Stimulated activated CD8-positive, alpha-beta memory T cell treated with anti-CD3 and anti-CD28 coated beads, Interleukin-4, amount 100 ng/mL, for 48 hours (primary cell): ENCODE measurements around the gene CCAR1.
"Not testable (repeated sequence)": the region's sequence is repeated elsewhere in the genome, so short reads cannot be mapped to it uniquely, and the experiment has no call there.

Experiments used
- DNase-seq: peaks from one replicate; pipeline ENCODE4 v3.0.0-alpha.2; 2020

CCAR1 gene

DNA sequence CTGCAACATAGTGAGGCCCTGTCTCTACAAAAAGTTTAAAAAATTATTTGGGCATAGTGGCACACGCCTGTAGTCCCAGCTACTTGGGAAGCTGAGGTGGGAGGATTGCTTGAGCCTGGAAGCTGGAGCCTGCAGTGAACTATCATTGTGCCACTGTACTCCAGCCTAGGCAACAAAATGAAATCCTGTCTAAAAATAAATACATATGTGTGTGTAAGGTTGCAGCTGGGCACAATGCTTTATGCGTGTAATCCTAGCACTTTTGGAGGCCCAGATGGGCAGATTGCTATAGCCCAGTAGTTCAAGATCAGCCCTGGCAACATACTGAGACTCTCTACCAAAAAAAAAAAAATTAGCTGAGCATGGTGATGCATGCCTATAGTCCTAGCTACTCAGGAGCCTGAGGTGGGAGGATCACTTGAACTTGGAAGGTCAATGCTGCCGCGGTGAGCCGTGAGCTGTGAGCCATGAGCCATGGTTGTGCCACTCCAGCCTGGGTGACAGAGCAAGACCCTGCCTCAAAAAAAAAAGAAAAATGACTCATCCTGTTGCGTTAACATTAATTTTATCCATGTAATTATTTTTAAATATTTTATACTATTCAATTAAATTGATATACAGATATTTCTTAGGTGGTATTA, 38.3 kb downstream of the CCAR1 start:
- DNase-seq, result no peak

DNA sequence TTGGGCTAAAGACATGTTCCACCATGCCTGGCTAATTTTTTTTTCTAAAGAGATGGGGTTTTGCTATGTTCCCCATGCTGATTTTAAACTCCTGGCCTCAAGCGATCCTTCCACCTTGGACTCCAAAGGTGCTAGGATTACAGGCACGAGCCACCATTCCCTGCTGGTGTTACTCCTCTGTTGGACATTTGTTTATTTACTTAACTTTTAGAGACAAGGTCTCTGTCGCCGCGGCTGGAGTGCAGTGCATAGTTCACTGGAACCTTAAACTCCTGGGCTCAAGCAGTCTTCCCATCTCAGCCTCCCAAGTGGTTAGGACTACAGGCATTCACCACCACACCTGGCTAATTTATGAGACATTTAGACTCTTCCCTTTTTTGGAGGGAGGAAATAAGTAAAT, 38.9 kb downstream of the CCAR1 start:
- DNase-seq, result no peak

DNA sequence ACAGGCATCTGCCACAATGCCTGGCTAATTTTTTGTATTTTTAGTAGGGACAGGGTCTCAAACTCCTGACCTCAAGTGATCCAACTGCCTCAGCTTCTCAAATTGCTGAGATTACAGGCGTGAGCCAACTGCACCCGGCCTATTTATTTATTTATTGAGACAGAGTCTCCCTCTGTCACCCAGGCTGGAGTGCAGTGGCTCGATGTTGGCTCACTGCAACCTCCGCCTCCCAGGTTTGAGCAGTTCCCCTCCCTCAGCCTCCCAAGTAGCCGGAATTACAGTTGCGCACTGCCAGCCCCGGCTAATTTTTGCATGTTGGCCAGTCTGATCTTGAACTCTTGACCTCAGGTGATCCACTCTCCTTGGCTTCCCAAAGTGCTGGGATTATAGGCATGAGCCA, 46.4 kb downstream of the CCAR1 start:
- not testable (repeated sequence) for DNase-seq

DNA sequence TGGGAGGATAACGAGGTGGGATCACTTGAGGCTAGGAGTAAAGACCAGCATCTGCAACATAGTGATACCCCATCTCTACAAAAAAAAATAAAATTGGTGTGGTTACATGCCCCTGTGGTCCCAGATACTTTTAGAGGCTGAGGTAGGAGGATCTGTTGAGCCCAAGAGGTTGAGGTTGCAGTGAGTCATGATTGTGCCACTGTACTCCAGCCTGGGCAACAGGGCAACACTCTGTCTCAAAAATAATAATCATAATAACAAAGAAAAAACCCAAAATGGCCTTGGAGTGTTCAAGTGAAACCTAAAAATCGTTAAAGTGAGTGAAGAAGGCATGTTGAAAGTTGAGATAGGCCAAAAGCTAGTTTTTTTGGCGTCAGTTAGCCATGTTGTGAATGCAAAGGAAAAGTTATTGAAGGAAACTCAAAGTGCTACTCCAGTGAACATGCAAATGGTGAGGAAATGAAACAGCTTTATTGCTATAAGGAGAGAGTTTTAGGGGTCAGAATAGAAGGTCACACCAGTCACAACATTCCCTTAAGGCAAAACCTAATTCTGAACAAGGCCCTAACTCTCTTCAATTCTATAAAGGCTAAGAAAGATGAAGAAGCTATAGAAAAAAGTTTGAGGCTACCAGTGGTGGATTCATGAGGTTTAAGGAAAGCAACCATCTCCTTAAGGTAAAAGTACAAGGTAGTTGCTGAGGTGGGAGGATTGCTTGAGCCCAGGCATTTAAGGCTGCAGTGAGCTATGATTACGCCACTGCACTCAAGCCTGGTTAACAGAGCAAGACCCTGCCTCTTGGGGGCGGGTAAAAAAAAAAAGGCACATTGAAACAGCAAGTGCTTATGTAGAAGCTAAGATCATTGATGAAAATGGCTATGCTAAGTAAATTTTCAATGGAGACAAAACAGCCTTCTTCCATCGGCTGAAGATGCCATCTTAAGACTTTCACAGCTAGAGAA, 60.9 kb downstream of the CCAR1 start:
- no peak for DNase-seq

DNA sequence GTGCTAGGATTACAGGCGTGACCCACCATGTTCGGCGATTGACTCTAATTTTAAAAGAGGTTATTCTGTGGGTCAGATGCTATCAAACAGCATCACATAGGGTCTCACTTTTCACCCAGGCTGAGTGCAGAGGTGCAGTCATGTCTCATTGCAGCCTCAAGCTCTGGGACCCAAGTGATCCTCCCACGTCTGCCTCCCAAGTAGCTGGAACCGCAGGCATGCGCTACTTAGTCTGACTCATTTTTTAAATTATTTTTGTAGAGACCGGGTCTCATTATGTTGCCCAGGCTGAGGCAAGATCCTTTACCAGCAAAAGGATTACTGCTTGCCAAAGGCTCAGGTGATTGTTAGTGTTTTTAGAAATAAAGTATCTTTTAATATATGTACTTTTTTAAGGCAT, 63.4 kb downstream of the CCAR1 start:
- no peak for DNase-seq

DNA sequence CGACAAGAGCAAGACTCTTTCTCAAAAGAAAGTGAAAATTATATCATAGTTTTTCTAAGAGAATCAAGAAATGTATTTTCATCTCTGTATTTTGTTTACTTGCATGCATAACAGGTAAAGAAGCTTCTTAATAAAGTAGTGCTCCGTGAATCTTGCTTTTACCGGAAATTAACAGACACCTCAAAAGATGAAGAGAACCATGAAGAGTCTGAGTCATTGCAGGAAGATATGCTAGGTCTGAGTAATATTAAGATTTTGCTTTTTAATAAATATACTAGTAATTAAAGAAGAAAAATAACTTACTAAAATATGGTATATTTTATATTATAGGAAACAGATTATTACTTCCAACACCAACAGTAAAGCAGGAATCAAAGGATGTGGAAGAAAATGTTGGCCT, 66.8 kb downstream of the CCAR1 start:
- no peak for DNase-seq

DNA sequence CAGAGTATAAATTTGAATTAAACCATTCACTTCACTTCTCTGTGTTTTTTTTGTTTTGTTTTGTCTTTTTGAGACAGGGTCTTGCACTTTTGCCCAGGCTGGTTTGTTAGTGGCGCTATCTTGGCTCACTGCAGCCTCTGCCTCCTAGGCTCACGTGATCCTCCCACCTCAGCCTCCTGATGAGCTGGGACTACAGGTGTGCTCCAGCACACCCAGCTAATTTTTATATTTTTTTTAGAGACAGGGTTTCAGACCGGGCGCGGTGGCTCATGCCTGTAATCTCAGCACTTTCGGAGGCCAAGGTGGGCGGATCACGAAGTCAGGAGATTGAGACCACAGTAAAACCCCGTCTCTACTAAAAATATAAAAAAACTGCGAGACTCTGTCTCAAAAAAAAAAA, 69.4 kb downstream of the CCAR1 start:
- no peak for DNase-seq

DNA sequence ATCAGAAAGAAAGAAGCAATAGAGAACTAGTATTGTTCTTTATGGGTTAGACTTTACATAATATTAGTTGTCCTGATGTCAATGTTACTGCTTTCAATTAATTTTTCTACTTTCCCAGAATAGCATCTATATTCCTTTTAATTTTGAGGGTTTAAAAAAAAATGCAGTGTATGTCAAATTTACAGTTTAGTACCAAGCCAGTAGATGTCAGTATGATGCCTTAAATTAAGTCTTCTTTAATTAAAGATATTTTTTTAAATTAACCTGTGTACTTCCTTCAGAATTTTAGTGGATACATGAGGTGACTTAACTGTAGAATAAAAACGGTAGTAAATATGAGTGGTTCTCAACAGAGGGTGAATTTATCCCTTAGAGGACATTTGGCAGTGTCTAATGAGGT, 71.1 kb downstream of the CCAR1 start:
- no peak for DNase-seq

DNA sequence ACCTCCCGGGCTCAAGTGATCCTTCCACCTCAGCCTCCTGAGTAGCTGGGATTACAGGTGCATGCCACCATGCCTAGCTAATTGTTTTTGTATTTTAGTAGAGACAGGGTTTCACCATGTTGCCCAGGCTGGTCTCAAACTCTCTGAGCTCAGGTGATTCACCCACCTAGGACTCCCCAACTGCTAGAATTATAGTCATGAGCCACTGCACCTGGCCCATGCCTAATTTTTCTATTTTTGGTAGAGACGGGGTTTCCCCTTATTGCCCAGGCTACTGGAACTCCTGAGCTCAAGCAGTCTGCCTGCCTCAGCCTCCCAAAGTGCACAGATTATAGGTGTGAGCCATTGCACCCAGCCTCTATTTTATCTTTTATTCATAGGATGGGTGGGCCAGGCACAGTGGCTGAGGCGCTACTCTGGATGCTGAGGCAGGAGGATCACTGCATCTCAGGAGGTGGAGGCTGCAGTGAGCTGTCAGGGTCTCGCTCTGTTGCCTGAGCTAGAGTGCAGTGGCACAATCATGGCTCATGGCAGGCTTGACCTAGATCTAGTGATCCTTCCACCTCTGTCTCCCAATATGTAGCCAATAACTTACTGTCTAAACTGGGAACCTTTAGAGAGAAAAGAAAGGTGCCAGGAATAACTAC, 75.0 kb downstream of the CCAR1 start:
- no peak for DNase-seq

DNA sequence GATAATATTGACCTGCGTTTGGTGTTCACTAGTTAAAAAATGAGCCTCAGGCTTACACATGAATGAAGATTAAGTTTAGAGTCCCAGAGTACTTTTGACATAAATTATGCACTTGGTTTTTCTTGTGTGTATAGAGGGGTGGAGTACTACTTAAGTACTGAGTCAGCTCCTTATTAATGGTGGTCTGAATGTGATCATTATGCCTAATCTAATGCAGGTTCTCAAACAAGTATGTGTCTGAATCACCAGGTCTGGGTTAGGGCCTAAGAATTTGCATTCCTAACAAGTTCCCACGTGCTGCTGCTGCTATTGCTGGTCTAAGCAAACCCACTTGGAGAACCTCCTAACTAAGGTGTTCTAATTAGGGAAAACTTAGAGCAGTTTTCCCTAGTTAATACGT, 75.6 kb downstream of the CCAR1 start:
- DNase-seq, result no peak

DNA sequence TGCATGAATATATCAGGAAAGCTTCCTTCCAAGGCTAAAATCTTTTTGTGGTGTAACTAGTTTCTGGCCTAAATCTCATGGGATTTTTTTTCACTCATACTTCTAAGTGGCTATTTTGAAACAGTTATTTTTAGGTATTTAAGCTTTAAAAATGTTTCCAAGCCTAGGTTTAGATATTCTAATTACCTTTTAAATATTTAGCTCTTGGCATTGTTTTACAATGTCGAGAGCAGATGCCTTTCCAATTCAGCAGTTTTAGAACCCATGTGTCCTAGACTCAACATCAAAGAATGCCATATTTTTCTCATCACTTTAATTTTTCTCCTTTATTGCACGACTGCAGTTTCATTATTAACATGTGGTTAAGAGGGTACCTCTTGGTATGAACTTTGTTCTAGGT, 79.2 kb downstream of the CCAR1 start:
- no peak for DNase-seq

DNA sequence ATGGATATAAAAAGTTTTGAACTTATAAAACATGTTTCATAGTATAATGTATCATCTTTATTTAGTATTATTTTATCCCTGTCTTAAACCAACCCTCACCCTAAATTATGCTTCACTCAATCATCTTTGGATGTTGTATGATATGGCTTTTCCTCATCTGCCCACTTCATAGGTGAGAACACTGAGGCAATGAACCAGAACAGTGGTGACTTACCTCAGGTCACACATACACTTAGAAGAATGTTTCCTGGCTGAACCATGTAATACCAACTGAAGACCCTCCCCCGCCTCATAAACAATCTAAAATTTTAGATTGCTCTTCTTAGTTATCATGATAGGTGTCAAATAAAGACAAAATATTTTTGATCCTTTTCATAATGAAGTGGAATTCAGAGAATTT, 83.7 kb downstream of the CCAR1 start:
- DNase-seq, result no peak

DNA sequence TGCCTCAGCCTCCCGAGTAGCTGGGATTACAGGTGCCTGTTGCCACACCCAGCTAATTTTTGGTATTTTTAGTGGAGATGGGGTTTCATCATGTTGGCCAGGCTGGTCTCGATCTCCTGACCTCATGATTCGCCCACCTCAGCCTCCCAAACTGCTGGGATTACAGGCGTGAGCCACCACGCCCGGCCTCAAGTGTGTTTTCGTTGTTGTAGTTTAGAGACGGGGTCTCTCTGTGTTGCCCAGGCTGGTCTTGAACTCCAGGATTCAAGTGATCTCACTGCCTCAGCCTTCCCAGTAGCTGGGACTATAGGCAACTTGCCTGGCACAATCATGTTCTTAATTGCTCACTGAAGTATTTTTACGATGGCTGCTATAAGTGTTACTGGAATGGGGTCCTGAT, 89.8 kb downstream of the CCAR1 start:
- DNase-seq, result not testable (repeated sequence)

DNA sequence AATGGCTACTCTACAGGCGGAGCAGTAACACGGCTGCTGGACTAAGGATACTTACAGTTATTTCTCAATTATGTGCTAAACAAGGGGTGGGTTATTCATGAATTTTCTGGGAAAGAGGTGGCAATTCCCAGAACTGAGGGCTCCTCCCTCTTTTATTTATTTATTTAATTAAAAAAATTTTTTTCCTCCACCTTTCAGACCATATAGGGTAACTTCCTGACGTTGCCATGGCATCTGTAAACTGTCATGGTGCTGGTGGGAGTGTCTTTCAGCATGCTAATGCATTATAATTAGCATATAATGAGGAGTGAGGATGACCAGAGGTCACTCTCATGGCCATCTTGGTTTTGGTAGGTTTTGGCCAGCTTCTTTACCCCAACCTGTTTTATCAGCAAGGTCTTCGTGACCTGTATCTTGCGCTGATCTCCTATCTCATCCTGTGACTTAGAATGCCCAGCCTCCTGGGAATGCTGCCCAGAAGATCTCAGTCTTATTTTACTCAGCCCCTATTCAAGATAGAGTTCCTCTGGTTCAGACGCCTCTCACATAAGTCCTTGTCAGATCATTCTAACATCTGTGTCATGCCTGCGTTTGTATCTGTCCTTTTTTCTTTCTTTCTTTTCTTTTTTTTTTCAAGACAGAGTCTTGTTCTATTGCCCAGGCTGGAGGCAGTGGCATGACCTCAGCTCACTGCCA, 90.4 kb downstream of the CCAR1 start:
- DNase-seq, result no peak

DNA sequence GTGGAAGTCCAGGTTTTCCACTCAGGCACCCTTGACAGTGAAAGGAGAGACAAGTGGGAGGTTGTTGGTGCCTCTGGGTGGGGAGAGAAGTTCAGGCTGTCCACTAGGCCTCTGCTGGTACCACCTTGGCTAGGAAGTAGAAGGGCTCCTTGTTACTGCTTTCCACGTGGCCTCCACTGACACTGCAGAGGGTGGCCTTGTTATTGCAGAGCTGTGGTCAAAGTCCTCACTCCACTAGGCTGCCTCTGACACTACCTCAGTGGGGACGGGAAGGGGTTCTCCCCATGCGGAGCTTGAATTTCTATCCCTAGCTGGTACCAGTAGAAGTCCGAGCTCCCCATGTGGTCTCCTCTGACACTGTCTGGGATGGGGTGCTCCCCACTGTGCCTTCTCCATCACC, 91.4 kb downstream of the CCAR1 start:
- no peak for DNase-seq

DNA sequence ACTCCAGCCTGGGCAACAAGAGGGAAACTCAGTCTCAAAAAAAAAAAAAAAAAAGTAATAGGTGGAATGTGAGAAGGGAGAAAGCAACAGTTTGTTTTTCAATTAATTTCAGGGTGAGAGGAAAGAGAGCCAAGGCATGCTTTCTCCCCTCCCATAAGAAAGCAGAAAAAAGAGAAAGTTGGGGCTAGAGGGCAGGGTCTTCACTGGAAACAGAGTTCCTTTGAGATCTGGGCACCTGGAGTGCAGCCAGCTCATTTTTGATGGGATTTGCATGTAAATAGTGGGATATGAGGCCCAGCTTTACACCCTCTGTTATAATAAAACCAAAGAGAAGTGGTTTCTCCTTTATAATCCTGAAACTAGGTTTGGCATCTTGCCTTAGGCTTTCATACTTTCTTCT, 92.5 kb downstream of the CCAR1 start:
- no peak for DNase-seq

DNA sequence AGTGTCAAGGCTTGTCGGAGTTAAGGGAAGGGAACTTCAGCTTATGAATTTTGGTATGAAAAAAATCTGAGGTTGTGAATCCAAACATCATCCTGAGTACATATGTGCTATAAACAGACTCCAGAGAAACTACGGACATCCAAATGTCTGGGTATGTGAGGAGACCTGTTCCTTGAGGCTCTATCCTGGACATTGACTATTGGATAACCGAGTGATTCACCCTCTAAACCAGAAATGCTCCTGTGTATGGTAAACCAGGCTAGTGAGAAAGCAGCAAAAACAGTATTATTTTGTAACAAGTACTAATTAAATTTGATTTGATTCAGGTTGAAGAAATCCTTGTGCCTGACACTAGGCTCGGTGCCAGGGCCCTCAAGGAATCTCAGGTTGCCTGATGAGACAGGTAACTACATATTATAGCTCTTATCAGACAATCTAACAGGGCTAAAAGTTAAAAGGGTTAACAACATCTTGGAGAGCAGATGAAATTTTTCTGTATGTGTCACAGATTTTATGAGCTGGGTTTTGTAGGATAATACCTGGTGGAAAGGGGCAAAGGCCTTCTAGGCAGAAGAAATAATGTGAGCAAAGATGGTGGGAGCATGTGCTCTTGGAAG, 95.9 kb downstream of the CCAR1 start:
- no peak for DNase-seq

DNA sequence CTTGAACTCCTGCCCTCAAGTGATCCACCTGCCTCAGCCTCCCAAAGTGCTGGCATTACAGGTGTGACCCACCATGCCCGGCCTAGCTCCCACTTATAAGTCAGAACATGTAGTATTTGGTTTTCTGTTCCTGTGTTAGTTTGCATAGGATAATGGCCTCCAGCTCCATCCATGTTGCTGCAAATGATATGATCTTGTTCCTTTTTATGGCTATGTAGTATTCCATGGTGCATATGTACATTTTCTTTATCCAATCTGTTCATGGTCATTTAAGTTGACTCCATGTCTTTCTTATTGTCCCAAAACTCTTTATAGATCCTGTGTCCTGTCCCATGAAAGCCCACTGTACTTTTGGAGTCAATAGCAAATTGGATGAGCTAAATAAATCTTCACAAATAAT, 99.3 kb downstream of the CCAR1 start:
- DNase-seq, result not testable (repeated sequence)

DNA sequence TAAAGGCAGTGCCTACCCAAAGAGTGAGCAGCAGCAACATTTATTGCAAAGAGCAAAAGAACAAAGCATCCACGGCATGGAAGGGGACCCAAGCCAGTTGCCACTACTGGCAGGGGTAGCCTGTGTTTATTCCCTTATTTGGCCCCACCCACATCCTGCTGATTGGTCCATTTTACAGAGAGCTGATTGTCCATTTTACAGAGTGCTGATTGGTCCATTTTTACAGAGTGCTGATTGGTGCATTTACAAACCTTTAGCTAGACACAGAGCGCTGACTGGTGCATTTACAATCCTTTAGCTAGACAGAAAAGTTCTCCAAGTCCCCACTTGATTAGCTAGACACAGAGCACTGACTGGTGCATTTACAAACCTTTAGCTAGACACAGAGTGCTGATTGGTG, 101.6 kb downstream of the CCAR1 start:
- not testable (repeated sequence) for DNase-seq

DNA sequence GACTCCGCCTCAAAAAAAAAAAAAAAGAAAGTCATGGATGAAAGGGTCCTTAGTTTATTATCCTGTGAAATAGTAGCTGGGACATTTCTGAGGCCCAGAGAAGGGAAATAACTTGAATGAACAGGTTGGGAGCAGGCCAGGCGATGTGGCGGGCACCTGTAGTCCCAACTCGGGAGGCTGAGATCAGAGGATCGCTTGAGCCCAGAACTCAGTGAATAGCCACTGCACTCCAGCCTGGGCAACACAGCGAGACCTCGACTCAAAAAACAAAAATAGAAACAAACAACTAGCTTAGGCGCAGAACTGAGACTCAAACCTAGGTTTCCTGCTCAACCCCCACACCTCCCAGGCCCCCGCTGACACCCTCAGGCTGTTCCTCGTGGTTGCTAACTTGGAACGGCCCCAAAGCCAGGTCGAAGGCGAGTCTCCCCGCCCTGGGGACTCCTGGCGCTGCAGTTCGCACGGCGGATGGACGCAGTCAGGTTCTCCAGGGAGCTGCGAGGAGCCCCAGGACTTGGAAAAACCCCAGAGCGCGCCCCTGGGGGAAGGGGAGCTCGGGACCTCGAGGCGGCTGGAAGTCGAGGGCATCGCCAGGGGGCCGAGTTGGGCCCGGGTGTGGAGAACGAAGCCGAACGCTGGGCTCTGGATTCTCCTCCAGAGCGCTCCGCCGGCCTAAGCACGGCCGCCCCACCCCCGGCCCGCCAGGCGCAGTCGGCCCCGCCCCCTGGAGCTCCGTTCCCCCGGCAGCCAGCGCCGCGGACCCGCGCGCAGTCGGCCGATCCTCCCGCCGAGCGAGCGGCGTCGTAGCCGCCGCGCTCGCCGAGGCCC, 105.9 kb downstream of the CCAR1 start, which contains the start of gene STOX1:
Gene STOX1, plus strand, starts transcription at position 768 of the 828 bp plus-strand sequence. CDS start 93 bp downstream, outside the sequence.
- DNase-seq, result peak; percentile 76

DNA sequence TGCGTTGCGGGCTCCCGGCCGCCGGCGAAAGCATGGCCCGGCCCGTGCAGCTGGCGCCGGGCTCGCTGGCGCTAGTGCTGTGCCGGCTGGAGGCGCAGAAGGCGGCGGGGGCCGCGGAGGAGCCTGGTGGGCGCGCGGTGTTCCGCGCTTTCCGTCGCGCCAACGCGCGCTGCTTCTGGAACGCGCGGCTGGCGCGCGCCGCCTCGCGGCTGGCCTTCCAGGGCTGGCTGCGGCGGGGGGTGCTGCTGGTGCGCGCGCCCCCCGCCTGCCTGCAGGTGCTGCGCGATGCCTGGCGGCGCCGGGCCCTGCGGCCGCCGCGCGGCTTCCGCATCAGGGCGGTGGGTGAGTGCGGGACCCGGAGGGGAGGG, 106.5 kb downstream of the CCAR1 start:
- DNase-seq, result not testable (repeated sequence)
